HepG2 (cell line): Measurements from ENCODE around the gene SHPK. TPM values are rescaled to one million over a fixed set of nuclear protein-coding genes. Genes with fewer than 3 reads are reported as not detected.
A peak's percentile ranks its signal among the peaks of the same experiment; 100 is the strongest.

ENCODE experiments used
- ATAD3A ChIP-seq: sonication (generic); formaldehyde crosslinking; IDR thresholded peaks from 2 replicates; pipeline ENCODE4 v1.4.0; 2020; ENCODE audit warnings: missing genetic modification reagents
- BORCS8-MEF2B ChIP-seq: sonication (generic); formaldehyde crosslinking; IDR thresholded peaks from 2 replicates; pipeline ENCODE4 v1.8.0; 2022; ENCODE audit warnings: mild to moderate bottlenecking, missing genetic modification reagents
- CBX1 ChIP-seq: IDR thresholded peaks from one replicate; pipeline ENCODE4 v1.6.1; 2016; ENCODE audit warnings: antibody characterized with exemption, low read depth
- CENPX ChIP-seq: sonication (generic); formaldehyde crosslinking; IDR thresholded peaks from 2 replicates; pipeline ENCODE4 v1.9.0; 2021; ENCODE audit warnings: mild to moderate bottlenecking, missing genetic modification reagents, moderate library complexity
- EEA1 ChIP-seq: sonication (generic); formaldehyde crosslinking; IDR thresholded peaks from 2 replicates; pipeline ENCODE4 v1.5.1; 2020; ENCODE audit warnings: mild to moderate bottlenecking, missing genetic modification reagents, borderline replicate concordance
- IKZF4 ChIP-seq: sonication (generic); formaldehyde crosslinking; IDR thresholded peaks from 2 replicates; pipeline ENCODE4 v1.5.1; 2020; ENCODE audit warnings: borderline replicate concordance, mild to moderate bottlenecking, low read depth, missing genetic modification reagents; ENCODE audit errors: not compliant biosample characterization
- ISX ChIP-seq: sonication (generic); formaldehyde crosslinking; conservative IDR thresholded peaks from 2 replicates; pipeline ENCODE4 v1.5.0; 2020; ENCODE audit warnings: missing genetic modification reagents
- LCORL ChIP-seq, 2 experiments: fragments of 450-650 bp in 1 of 2; sonication (generic) in 1 of 2; formaldehyde crosslinking in 1 of 2; IDR thresholded peaks; 2 replicates each; pipeline versions ENCODE4 v1.5.0 to v1.6.1; 2017 to 2020; ENCODE audit warnings: antibody characterized with exemption in 1 of 2, missing genetic modification reagents in 1 of 2
- NR2F2 ChIP-seq: IDR thresholded peaks from 2 replicates; pipeline ENCODE4 v1.6.1; 2012; ENCODE audit warnings: low read depth, inconsistent platforms, borderline replicate concordance
- NRL ChIP-seq: sonication (generic); formaldehyde crosslinking; IDR thresholded peaks from 2 replicates; pipeline ENCODE4 v1.5.0; 2020; ENCODE audit warnings: missing genetic modification reagents, mild to moderate bottlenecking, moderate library complexity, borderline replicate concordance
- PHB2 ChIP-seq: fragments of 450-650 bp; IDR thresholded peaks from 2 replicates; pipeline ENCODE4 v1.6.1; 2018; ENCODE audit not compliant: partially characterized antibody
- SMAD1 ChIP-seq: sonication (generic); formaldehyde crosslinking; IDR thresholded peaks from 2 replicates; pipeline ENCODE4 v1.4.0; 2020; ENCODE audit warnings: missing genetic modification reagents, low read depth, mild to moderate bottlenecking, borderline replicate concordance
- SP140L ChIP-seq: sonication (generic); formaldehyde crosslinking; IDR thresholded peaks from 2 replicates; pipeline ENCODE4 v1.4.0; 2020; ENCODE audit warnings: missing genetic modification reagents, borderline replicate concordance
- ZBTB44 ChIP-seq: sonication (generic); formaldehyde crosslinking; IDR thresholded peaks from 2 replicates; pipeline ENCODE4 v1.4.0; 2020; ENCODE audit warnings: missing genetic modification reagents
- ZFY ChIP-seq: sonication (generic); formaldehyde crosslinking; IDR thresholded peaks from 2 replicates; pipeline ENCODE4 v1.4.0; 2020; ENCODE audit warnings: missing genetic modification reagents
- ZKSCAN8 ChIP-seq: IDR thresholded peaks from 2 replicates; pipeline ENCODE4 v1.6.1; 2016; ENCODE audit warnings: borderline replicate concordance, missing genetic modification reagents, missing compliant biosample characterization
- ZNF18 ChIP-seq: sonication (generic); formaldehyde crosslinking; IDR thresholded peaks from 2 replicates; pipeline ENCODE4 v1.8.0; 2022; ENCODE audit warnings: mild to moderate bottlenecking, missing genetic modification reagents; ENCODE audit not compliant: insufficient replicate concordance
- ZNF329 ChIP-seq: sonication (generic); formaldehyde crosslinking; IDR thresholded peaks from 2 replicates; pipeline ENCODE4 v1.9.0; 2021; ENCODE audit warnings: low read depth, mild to moderate bottlenecking, missing genetic modification reagents
- ZNF512 ChIP-seq: sonication (generic); formaldehyde crosslinking; IDR thresholded peaks from 2 replicates; pipeline ENCODE4 v1.4.0; 2020; ENCODE audit warnings: mild to moderate bottlenecking, missing genetic modification reagents
- ZNF629 ChIP-seq: sonication (generic); formaldehyde crosslinking; conservative IDR thresholded peaks from 2 replicates; pipeline ENCODE4 v1.5.0; 2020; ENCODE audit warnings: missing genetic modification reagents
- ZNF652 ChIP-seq: IDR thresholded peaks from 2 replicates; pipeline ENCODE4 v1.6.1; 2016; ENCODE audit warnings: low read depth, borderline replicate concordance
- ZNF709 ChIP-seq: sonication (generic); formaldehyde crosslinking; IDR thresholded peaks from 2 replicates; pipeline ENCODE4 v1.5.0; 2020; ENCODE audit warnings: mild to moderate bottlenecking, missing genetic modification reagents
- ZNF777 ChIP-seq: sonication (generic); formaldehyde crosslinking; IDR thresholded peaks from 2 replicates; pipeline ENCODE4 v1.4.0; 2020; ENCODE audit warnings: missing genetic modification reagents
- ZNF83 ChIP-seq: sonication (generic); formaldehyde crosslinking; IDR thresholded peaks from 2 replicates; pipeline ENCODE4 v1.4.0; 2020; ENCODE audit warnings: missing genetic modification reagents, mild to moderate bottlenecking, borderline replicate concordance
- ZXDC ChIP-seq: sonication (generic); formaldehyde crosslinking; IDR thresholded peaks from 2 replicates; pipeline ENCODE4 v1.5.0; 2020; ENCODE audit warnings: mild to moderate bottlenecking, missing genetic modification reagents
- polyA plus RNA-seq, 8 experiments: library from polyadenylated mRNA; depleted of rRNA in 3 of 8; stranded (reverse) in 7 of 8; unstranded in 1 of 8; fragments of >200 nt; fragmentation: Illumina TruSeq in 4 of 8; extraction: Trizol in 4 of 8; gene quantifications; 2 replicates each; pipeline versions ENCODE4 v1.2.1 to v1.2.3, GENCODE V29; 2011 to 2016; ENCODE audit warnings: low read depth in 4 of 8, missing spikeins in 1 of 8, mixed read lengths in 1 of 8; ENCODE audit not compliant: insufficient read depth in 1 of 8
- total RNA-seq, 5 experiments: library from RNA; depleted of rRNA; stranded (reverse); fragments of >200 nt; fragmentation: Illumina TruSeq; extraction: Trizol; gene quantifications; 2 replicates each; pipeline ENCODE4 v1.2.3, GENCODE V29; 2016; ENCODE audit warnings: low read depth in 1 of 5

The SHPK gene
- total and polyA plus RNA-seq, 2 of the 13 experiments (the other 11 are each of a cell fraction or from before 2014, with no cell fraction given) = 16.2 to 30.9 TPM

GRCh38 chr17:3669085-3669347, 33.0 kb upstream of the SHPK start (continued):
- TF ChIP-seq ZXDC (no peak), ZNF512 (CRISPR knock-in tag) (no peak), ISX (CRISPR knock-in tag) (no peak), CENPX (CRISPR knock-in tag) (no peak), ZNF777 (CRISPR knock-in tag) (peak; percentile 45), IKZF4 (CRISPR knock-in tag) (peak; percentile 25), ATAD3A (CRISPR knock-in tag) (no peak), EEA1 (0 out of 2 replicates have a peak, but pooled peaks have one; percentile 10), ZNF83 (CRISPR knock-in tag) (0 out of 2 replicates have a peak, but pooled peaks have one; percentile 14), ZBTB44 (CRISPR knock-in tag) (0 out of 2 replicates have a peak, but pooled peaks have one; percentile 11), SMAD1 (CRISPR knock-in tag) (no peak), SP140L (CRISPR knock-in tag) (no peak), ZFY (CRISPR knock-in tag) (no peak), BORCS8-MEF2B (CRISPR knock-in tag) (no peak), LCORL (IDR thresholded peaks at IDR 0.05) (no peak), LCORL (CRISPR knock-in tag; IDR thresholded peaks at IDR 0.05) (no peak), NR2F2 (no peak), ZNF329 (CRISPR knock-in tag) (0 out of 2 replicates have a peak, but pooled peaks have one; percentile 1), ZNF652 (CRISPR knock-in tag) (no peak), PHB2 (no peak), NRL (CRISPR knock-in tag) (peak; percentile 6; the same call in 1 of the 2 replicates), ZNF18 (CRISPR knock-in tag) (no peak), CBX1 (no peak), ZNF629 (CRISPR knock-in tag) (no peak), ZNF709 (no peak; the same call in 1 of the 2 replicates), ZKSCAN8 (no peak)
